Frontal cortex (tissue), 4 donors: Measurements from ENCODE around the gene CENPW. TPM values are rescaled to one million over a fixed set of nuclear protein-coding genes. Genes with fewer than 3 reads are reported as not detected.

Experiments
- DNase-seq, 2 donors: peaks; one replicate each; pipeline ENCODE4 v3.0.0; 2012; ENCODE audit warnings: low spot score in 2 of 2
- FAIRE-seq: peaks from 2 replicates; lab custom pipeline; 2012; peaks lifted over from hg19 to GRCh38; lab: Jason Lieb, UNC
- total RNA-seq: library from RNA; depleted of rRNA; stranded (reverse); fragments of >200 nt; gene quantifications from one replicate; pipeline ENCODE4 v1.2.3, GENCODE V29; 2014
- donor health status: control.
- donor health status: control.
- donor health status: control.

CENPW gene
- 4.5 TPM for total RNA-seq

- FAIRE-seq (no peak), DNase-seq (peak; percentile 13 to 70)
Measured at GRCh38 chr6:126339796-126340609, at the start of gene CENPW. TSS of gene CENPW (plus strand) at chr6:126340115. CDS start at chr6:126340274, 159 bp downstream.

GRCh38 chr6:126293891-126294524 lies 45.9 kb upstream of the CENPW start:
- FAIRE-seq (no peak), DNase-seq (no peak)

GRCh38 chr6:126300126-126300525 lies 39.8 kb upstream of the CENPW start:
- FAIRE-seq, result no peak
- no peak for DNase-seq

GRCh38 chr6:126300735-126301134 lies 39.2 kb upstream of the CENPW start:
- FAIRE-seq (no peak), DNase-seq (no peak)

- no peak for FAIRE-seq
- no peak for DNase-seq
Measured at GRCh38 chr6:126302191-126302590, 37.7 kb upstream of the CENPW start.

- no peak for FAIRE-seq
Measured at GRCh38 chr6:126307849-126308248, 32.1 kb upstream of the CENPW start.

GRCh38 chr6:126308362-126308761 lies 31.6 kb upstream of the CENPW start:
- DNase-seq, result no peak
- no peak for FAIRE-seq

More at GRCh38 chr6:126307849-126308248, 32.1 kb upstream of the CENPW start:
- DNase-seq, result no peak

GRCh38 chr6:126312013-126312665 lies 27.8 kb upstream of the CENPW start:
- DNase-seq (no peak), FAIRE-seq (no peak)

GRCh38 chr6:126313941-126314340 lies 26.0 kb upstream of the CENPW start:
- DNase-seq, result no peak
- no peak for FAIRE-seq

- DNase-seq, result no peak
- FAIRE-seq, result no peak
Measured at GRCh38 chr6:126318797-126319196, 21.1 kb upstream of the CENPW start.

GRCh38 chr6:126333729-126334128 lies 6.2 kb upstream of the CENPW start:
- FAIRE-seq (no peak), DNase-seq (no peak)

- no peak for FAIRE-seq
- no peak for DNase-seq
Measured at GRCh38 chr6:126335210-126335609, 4.7 kb upstream of the CENPW start.

- peak in 1 of 2 donors; percentile 5 for DNase-seq
- FAIRE-seq, result no peak
Measured at GRCh38 chr6:126337323-126337722, 2.6 kb upstream of the CENPW start.

- no peak for FAIRE-seq
- DNase-seq, result no peak
Measured at GRCh38 chr6:126341126-126341525, 1.2 kb downstream of the CENPW start.

- no peak for DNase-seq
- no peak for FAIRE-seq
Measured at GRCh38 chr6:126344181-126344580, 4.3 kb downstream of the CENPW start.

GRCh38 chr6:126351960-126352359 lies 12.0 kb downstream of the CENPW start:
- DNase-seq (no peak), FAIRE-seq (no peak)

GRCh38 chr6:126352514-126352913 lies 12.6 kb downstream of the CENPW start:
- DNase-seq (no peak), FAIRE-seq (no peak)

GRCh38 chr6:126356526-126356925 lies 16.6 kb downstream of the CENPW start:
- no peak for FAIRE-seq
- DNase-seq, result no peak

GRCh38 chr6:126359936-126360537 lies 20.1 kb downstream of the CENPW start:
- DNase-seq (no peak), FAIRE-seq (no peak)

GRCh38 chr6:126361832-126362440 lies 22.0 kb downstream of the CENPW start:
- DNase-seq, result no peak
- no peak for FAIRE-seq
